Stimulated activated naive CD8-positive, alpha-beta T cell treated with anti-CD3 and anti-CD28 coated beads, Interleukin-15, Interleukin-2, amounts not matched to agents 100 ng/mL and 50 ng/mL, for 24 hours (primary cell): ENCODE data around the gene WDFY2.
"Not testable (repeated sequence)": the region's sequence is repeated elsewhere in the genome, so short reads cannot be mapped to it uniquely, and the experiment has no call there.

Experiments
- H3K27ac Mint-ChIP-seq: one replicate; pipeline ENCODE4 v1.8.0; 2021; ENCODE audit warnings: mild to moderate bottlenecking, mixed read lengths
- H3K27me3 Mint-ChIP-seq: one replicate; pipeline ENCODE4 v1.8.0; 2021; ENCODE audit warnings: mixed read lengths
- H3K36me3 Mint-ChIP-seq: one replicate; pipeline ENCODE4 v1.8.0; 2021; ENCODE audit warnings: low read depth, mixed read lengths
- H3K4me1 Mint-ChIP-seq: one replicate; pipeline ENCODE4 v1.8.0; 2021; ENCODE audit warnings: low read depth, mixed read lengths
- H3K4me3 Mint-ChIP-seq: one replicate; pipeline ENCODE4 v1.8.0; 2021; ENCODE audit warnings: mild to moderate bottlenecking, mixed read lengths
- H3K9me3 Mint-ChIP-seq: one replicate; pipeline ENCODE4 v1.8.0; 2021; ENCODE audit warnings: mixed read lengths

WDFY2 gene

GRCh38 chr13:51645154-51645650, 60.9 kb downstream of the WDFY2 start:
- no peaks in the 10 kb centered on the region for H3K27me3 Mint-ChIP-seq
- peaks cover 45% of the 10 kb centered on the region for H3K4me1 Mint-ChIP-seq
- peak overlapping the region; percentile 80 for H3K27ac Mint-ChIP-seq
- H3K36me3 Mint-ChIP-seq = no peaks in the 10 kb centered on the region
- peak overlapping the region; percentile 12 for H3K4me3 Mint-ChIP-seq
- H3K9me3 Mint-ChIP-seq = no peaks in the 10 kb centered on the region

- Mint-ChIP-seq H3K36me3 (no peaks in the 10 kb centered on the region), H3K27me3 (no peaks in the 10 kb centered on the region), H3K9me3 (no peaks in the 10 kb centered on the region), H3K4me3 (peak overlapping the region; percentile 12), H3K27ac (peak overlapping the region; percentile 80), H3K4me1 (peaks cover 45% of the 10 kb centered on the region)
Observed at GRCh38 chr13:51645761-51646670, 61.8 kb downstream of the WDFY2 start.

- Mint-ChIP-seq H3K4me1 (peaks cover 45% of the 10 kb centered on the region), H3K27ac (no peak overlapping the region), H3K4me3 (no peak overlapping the region), H3K36me3 (peaks cover 5% of the 10 kb centered on the region), H3K27me3 (no peaks in the 10 kb centered on the region), H3K9me3 (no peaks in the 10 kb centered on the region)
Observed at GRCh38 chr13:51647067-51647466, 62.8 kb downstream of the WDFY2 start.

GRCh38 chr13:51652193-51652592, 67.9 kb downstream of the WDFY2 start:
- H3K4me3 Mint-ChIP-seq, H3K4me1 Mint-ChIP-seq, H3K27me3 Mint-ChIP-seq, H3K27ac Mint-ChIP-seq: not testable (repeated sequence)
- peaks cover 22% of the 10 kb centered on the region for H3K36me3 Mint-ChIP-seq
- peaks cover 17% of the 10 kb centered on the region for H3K9me3 Mint-ChIP-seq

GRCh38 chr13:51659276-51660127, 75.2 kb downstream of the WDFY2 start:
- Mint-ChIP-seq H3K27me3 (no peaks in the 10 kb centered on the region), H3K36me3 (peaks cover 24% of the 10 kb centered on the region), H3K4me3 (no peak overlapping the region), H3K4me1 (peaks cover 20% of the 10 kb centered on the region), H3K9me3 (peaks cover 31% of the 10 kb centered on the region), H3K27ac (no peak overlapping the region)

- Mint-ChIP-seq H3K9me3 (peaks cover 22% of the 10 kb centered on the region), H3K36me3 (peaks cover 18% of the 10 kb centered on the region), H3K4me1 (peaks cover 25% of the 10 kb centered on the region), H3K27ac (no peak overlapping the region), H3K4me3 (no peak overlapping the region), H3K27me3 (no peaks in the 10 kb centered on the region)
Observed at GRCh38 chr13:51660813-51661212, 76.6 kb downstream of the WDFY2 start.

- Mint-ChIP-seq H3K4me3 (no peak overlapping the region), H3K27me3 (no peaks in the 10 kb centered on the region), H3K36me3 (peaks cover 17% of the 10 kb centered on the region), H3K27ac (peak overlapping the region; percentile 29), H3K4me1 (peaks cover 28% of the 10 kb centered on the region), H3K9me3 (peaks cover 3% of the 10 kb centered on the region)
Observed at GRCh38 chr13:51663973-51664957, 80.0 kb downstream of the WDFY2 start.

GRCh38 chr13:51665456-51665855, 81.2 kb downstream of the WDFY2 start:
- Mint-ChIP-seq H3K4me1 (peaks cover 32% of the 10 kb centered on the region), H3K36me3 (peaks cover 17% of the 10 kb centered on the region), H3K9me3 (no peaks in the 10 kb centered on the region), H3K4me3 (no peak overlapping the region), H3K27me3 (no peaks in the 10 kb centered on the region), H3K27ac (no peak overlapping the region)

GRCh38 chr13:51666374-51666773, 82.1 kb downstream of the WDFY2 start:
- Mint-ChIP-seq H3K9me3 (no peaks in the 10 kb centered on the region), H3K27me3 (no peaks in the 10 kb centered on the region), H3K36me3 (peaks cover 14% of the 10 kb centered on the region), H3K4me1 (peaks cover 32% of the 10 kb centered on the region), H3K4me3 (no peak overlapping the region), H3K27ac (peak overlapping the region; percentile 32)

GRCh38 chr13:51666839-51667238, 82.6 kb downstream of the WDFY2 start:
- Mint-ChIP-seq H3K4me1 (peaks cover 32% of the 10 kb centered on the region), H3K9me3 (no peaks in the 10 kb centered on the region), H3K4me3 (no peak overlapping the region), H3K27me3 (no peaks in the 10 kb centered on the region), H3K36me3 (peaks cover 13% of the 10 kb centered on the region), H3K27ac (no peak overlapping the region)

GRCh38 chr13:51668580-51669195, 84.4 kb downstream of the WDFY2 start:
- H3K4me3 Mint-ChIP-seq = no peak overlapping the region
- H3K36me3 Mint-ChIP-seq = peaks cover 3% of the 10 kb centered on the region
- no peaks in the 10 kb centered on the region for H3K27me3 Mint-ChIP-seq
- H3K9me3 Mint-ChIP-seq = peaks cover 5% of the 10 kb centered on the region
- no peak overlapping the region for H3K27ac Mint-ChIP-seq
- H3K4me1 Mint-ChIP-seq = peaks cover 37% of the 10 kb centered on the region

- H3K27me3 Mint-ChIP-seq = no peaks in the 10 kb centered on the region
- peaks cover 5% of the 10 kb centered on the region for H3K9me3 Mint-ChIP-seq
- no peak overlapping the region for H3K4me3 Mint-ChIP-seq
- H3K4me1 Mint-ChIP-seq = peaks cover 19% of the 10 kb centered on the region
- no peak overlapping the region for H3K27ac Mint-ChIP-seq
- peaks cover 11% of the 10 kb centered on the region for H3K36me3 Mint-ChIP-seq
Observed at GRCh38 chr13:51673165-51673564, 88.9 kb downstream of the WDFY2 start.

GRCh38 chr13:51674276-51674675, 90.0 kb downstream of the WDFY2 start:
- Mint-ChIP-seq H3K4me1 (peaks cover 19% of the 10 kb centered on the region), H3K9me3 (peaks cover 5% of the 10 kb centered on the region), H3K27ac (no peak overlapping the region), H3K36me3 (peaks cover 11% of the 10 kb centered on the region), H3K27me3 (no peaks in the 10 kb centered on the region), H3K4me3 (no peak overlapping the region)

- peaks cover 5% of the 10 kb centered on the region for H3K9me3 Mint-ChIP-seq
- H3K36me3 Mint-ChIP-seq = peaks cover 11% of the 10 kb centered on the region
- no peak overlapping the region for H3K4me3 Mint-ChIP-seq
- H3K27me3 Mint-ChIP-seq = no peaks in the 10 kb centered on the region
- H3K27ac Mint-ChIP-seq = no peak overlapping the region
- peaks cover 12% of the 10 kb centered on the region for H3K4me1 Mint-ChIP-seq
Observed at GRCh38 chr13:51675385-51675784, 91.1 kb downstream of the WDFY2 start.
